Effector memory CD8-positive, alpha-beta T cell (primary cell): ENCODE data around the gene PRMT6.
A peak's percentile ranks its signal among the peaks of the same experiment; 100 is the strongest.
"Not testable (repeated sequence)": the region's sequence is repeated elsewhere in the genome, so short reads cannot be mapped to it uniquely, and the experiment has no call there.

Experiments used
- ATAC-seq: fragments of 150-1000 bp; cut with Tn5 transposase; replicated peaks from 2 replicates; pipeline ENCODE4 v1.10.0; 2021; ENCODE audit warnings: mild to moderate bottlenecking, moderate library complexity
- DNase-seq, 3 experiments: peaks; one replicate each; pipeline ENCODE4 v3.0.0; 2021
- H3K27ac Mint-ChIP-seq, 2 donors: one replicate each; pipeline ENCODE4 v1.8.0; 2022; ENCODE audit warnings: mild to moderate bottlenecking in 2 of 2, mixed read lengths in 2 of 2, moderate library complexity in 2 of 2
- H3K27me3 Mint-ChIP-seq, 2 donors: one replicate each; pipeline ENCODE4 v1.8.0; 2022; ENCODE audit warnings: mixed read lengths in 2 of 2
- H3K36me3 Mint-ChIP-seq: one replicate; pipeline ENCODE4 v1.8.0; 2022; ENCODE audit warnings: mild to moderate bottlenecking, moderate library complexity, mixed read lengths; ENCODE audit not compliant: insufficient read depth
- H3K4me1 Mint-ChIP-seq, 2 donors: one replicate each; pipeline ENCODE4 v1.8.0; 2022; ENCODE audit warnings: low read depth in 2 of 2, mixed read lengths in 2 of 2
- H3K4me3 Mint-ChIP-seq, 2 donors: one replicate each; pipeline ENCODE4 v1.8.0; 2022; ENCODE audit warnings: mild to moderate bottlenecking in 2 of 2, mixed read lengths in 2 of 2, moderate library complexity in 2 of 2
- H3K9me3 Mint-ChIP-seq, 2 donors: one replicate each; pipeline ENCODE4 v1.8.0; 2022; ENCODE audit warnings: mixed read lengths in 2 of 2
- total RNA-seq, 9 experiments: gene quantifications; one replicate each; lab custom pipeline; 2026; lab: John Stamatoyannopoulos, UW

The PRMT6 gene
- total RNA-seq: 9.3 to 29.6 (median 24.8) reads per million in 9 experiments

- ATAC-seq: peak; percentile 94
- H3K9me3 Mint-ChIP-seq: no peaks in the 10 kb centered on the region
- no peaks in the 10 kb centered on the region for H3K27me3 Mint-ChIP-seq
- H3K36me3 Mint-ChIP-seq: peaks cover 16% of the 10 kb centered on the region
- peak within 1 kb of the TSS; percentile 97 to 100 for H3K27ac Mint-ChIP-seq
- H3K4me3 Mint-ChIP-seq: peak within 1 kb of the TSS; percentile 97 to 100
- DNase-seq: peak; percentile 59 to 71 (median 66)
- peaks cover 14 to 19% of the 10 kb centered on the region in 2 donors for H3K4me1 Mint-ChIP-seq
These were observed at the start of gene PRMT6 for GRCh38 chr1:107056426-107057196. TSS of gene PRMT6 (plus strand) at chr1:107056674. CDS start at chr1:107056716, 42 bp downstream.

GRCh38 chr1:107009281-107009680 is 47.2 kb upstream of the PRMT6 start:
- H3K4me3 Mint-ChIP-seq: no peak overlapping the region
- no peak overlapping the region for H3K27ac Mint-ChIP-seq
- no peaks in the 10 kb centered on the region for H3K36me3 Mint-ChIP-seq
- H3K4me1 Mint-ChIP-seq: no peaks in the 10 kb centered on the region
- H3K27me3 Mint-ChIP-seq: peaks cover 0 to 7% of the 10 kb centered on the region in 2 donors
- no peak for ATAC-seq
- DNase-seq: no peak
- no peaks in the 10 kb centered on the region for H3K9me3 Mint-ChIP-seq

- DNase-seq (no peak), ATAC-seq (no peak)
- no peak overlapping the region for H3K4me3 Mint-ChIP-seq
- H3K9me3 Mint-ChIP-seq: no peaks in the 10 kb centered on the region
- H3K4me1 Mint-ChIP-seq: no peaks in the 10 kb centered on the region
- H3K27me3 Mint-ChIP-seq: peaks cover 5 to 14% of the 10 kb centered on the region in 2 donors
- H3K36me3 Mint-ChIP-seq: no peaks in the 10 kb centered on the region
- H3K27ac Mint-ChIP-seq: no peak overlapping the region
These were observed 45.9 kb upstream of the PRMT6 start for GRCh38 chr1:107010582-107010981.

GRCh38 chr1:107016376-107016978 is 40.0 kb upstream of the PRMT6 start:
- DNase-seq (no peak), ATAC-seq (no peak)
- H3K27ac Mint-ChIP-seq: no peak overlapping the region
- H3K4me1 Mint-ChIP-seq: no peaks in the 10 kb centered on the region
- H3K9me3 Mint-ChIP-seq: no peaks in the 10 kb centered on the region
- no peaks in the 10 kb centered on the region for H3K36me3 Mint-ChIP-seq
- no peak overlapping the region for H3K4me3 Mint-ChIP-seq
- peaks cover 5 to 14% of the 10 kb centered on the region in 2 donors for H3K27me3 Mint-ChIP-seq

GRCh38 chr1:107018445-107018844 is 38.0 kb upstream of the PRMT6 start:
- Mint-ChIP-seq H3K27ac (no peak overlapping the region), H3K27me3 (peaks cover 5 to 7% of the 10 kb centered on the region in 2 donors), H3K36me3 (no peaks in the 10 kb centered on the region), H3K9me3 (peaks cover 0 to 3% of the 10 kb centered on the region in 2 donors), H3K4me1 (no peaks in the 10 kb centered on the region), H3K4me3 (no peak overlapping the region)
- ATAC-seq (no peak), DNase-seq (no peak)

GRCh38 chr1:107019166-107019565 is 37.3 kb upstream of the PRMT6 start:
- DNase-seq (no peak), ATAC-seq (no peak)
- Mint-ChIP-seq H3K27ac (no peak overlapping the region), H3K4me1 (no peaks in the 10 kb centered on the region), H3K27me3 (peaks cover 5 to 7% of the 10 kb centered on the region in 2 donors), H3K36me3 (no peaks in the 10 kb centered on the region), H3K4me3 (no peak overlapping the region), H3K9me3 (peaks cover 0 to 3% of the 10 kb centered on the region in 2 donors)

GRCh38 chr1:107038874-107039273 is 17.6 kb upstream of the PRMT6 start:
- not testable (repeated sequence) for H3K36me3 Mint-ChIP-seq, H3K4me3 Mint-ChIP-seq, H3K27ac Mint-ChIP-seq, H3K4me1 Mint-ChIP-seq, H3K9me3 Mint-ChIP-seq, DNase-seq, ATAC-seq
- H3K27me3 Mint-ChIP-seq: peaks cover 33 to 44% of the 10 kb centered on the region in 2 donors

- DNase-seq, H3K27ac Mint-ChIP-seq, H3K4me1 Mint-ChIP-seq, H3K36me3 Mint-ChIP-seq, H3K9me3 Mint-ChIP-seq, H3K4me3 Mint-ChIP-seq, ATAC-seq: not testable (repeated sequence)
- H3K27me3 Mint-ChIP-seq: peaks cover 33 to 48% of the 10 kb centered on the region in 2 donors
These were observed 11.9 kb upstream of the PRMT6 start for GRCh38 chr1:107044310-107045220.

GRCh38 chr1:107047602-107048001 is 8.9 kb upstream of the PRMT6 start:
- Mint-ChIP-seq H3K27ac (no peak overlapping the region), H3K27me3 (peaks cover 29 to 35% of the 10 kb centered on the region in 2 donors), H3K4me1 (no peaks in the 10 kb centered on the region), H3K36me3 (no peaks in the 10 kb centered on the region), H3K9me3 (no peaks in the 10 kb centered on the region), H3K4me3 (no peak overlapping the region)
- no peak for DNase-seq
- no peak for ATAC-seq

GRCh38 chr1:107048241-107048640 is 8.2 kb upstream of the PRMT6 start:
- no peaks in the 10 kb centered on the region for H3K9me3 Mint-ChIP-seq
- H3K27me3 Mint-ChIP-seq: peaks cover 23 to 34% of the 10 kb centered on the region in 2 donors
- no peaks in the 10 kb centered on the region for H3K4me1 Mint-ChIP-seq
- no peak overlapping the region for H3K27ac Mint-ChIP-seq
- no peak overlapping the region for H3K4me3 Mint-ChIP-seq
- H3K36me3 Mint-ChIP-seq: no peaks in the 10 kb centered on the region
- ATAC-seq (no peak), DNase-seq (no peak)

GRCh38 chr1:107051266-107051665 is 5.2 kb upstream of the PRMT6 start:
- Mint-ChIP-seq H3K4me3 (no peak overlapping the region), H3K36me3 (peaks cover 2% of the 10 kb centered on the region), H3K27ac (no peak overlapping the region), H3K4me1 (peaks cover 0 to 3% of the 10 kb centered on the region in 2 donors), H3K9me3 (no peaks in the 10 kb centered on the region), H3K27me3 (peaks cover 19 to 20% of the 10 kb centered on the region in 2 donors)
- DNase-seq (no peak), ATAC-seq (no peak)

- not testable (repeated sequence) for H3K9me3 Mint-ChIP-seq, DNase-seq, H3K27me3 Mint-ChIP-seq, ATAC-seq
- Mint-ChIP-seq H3K4me1 (peaks cover 14 to 19% of the 10 kb centered on the region in 2 donors), H3K27ac (peak overlapping the region; percentile 97 to 100), H3K36me3 (peaks cover 15% of the 10 kb centered on the region), H3K4me3 (peak overlapping the region; percentile 97 to 100)
These were observed 502 bp upstream of the PRMT6 start for GRCh38 chr1:107055919-107056425.
